Neural crest cell (in vitro differentiated cells): ENCODE measurements around the gene SCN7A. TPM values are rescaled to one million over a fixed set of nuclear protein-coding genes. Genes with fewer than 3 reads are reported as not detected.

Experiments used
- DNase-seq: peaks from one replicate; pipeline ENCODE4 v3.0.0; 2021; ENCODE audit warnings: low read depth, mixed read lengths, low spot score
- H3K27ac Mint-ChIP-seq: one replicate; pipeline ENCODE4 v1.8.0; 2021; ENCODE audit warnings: mild to moderate bottlenecking, mixed read lengths; ENCODE audit not compliant: unreplicated experiment
- H3K27me3 Mint-ChIP-seq: 2 replicates; pipeline ENCODE4 v1.8.0; 2021; ENCODE audit warnings: low read depth, mild to moderate bottlenecking, mixed read lengths
- H3K36me3 Mint-ChIP-seq: 2 replicates; pipeline ENCODE4 v1.8.0; 2021; ENCODE audit warnings: low read depth, mild to moderate bottlenecking, mixed read lengths
- H3K4me1 Mint-ChIP-seq: 2 replicates; pipeline ENCODE4 v1.8.0; 2021; ENCODE audit warnings: mixed read lengths
- H3K4me3 Mint-ChIP-seq: one replicate; pipeline ENCODE4 v1.8.0; 2021; ENCODE audit warnings: mild to moderate bottlenecking, mixed read lengths
- H3K9me3 Mint-ChIP-seq: 2 replicates; pipeline ENCODE4 v1.8.0; 2021; ENCODE audit warnings: mixed read lengths
- CTCF ChIP-seq: fragments of 200-600 bp; sonication (generic); conservative IDR thresholded peaks from 2 replicates; pipeline ENCODE4 v1.5.0; 2021; ENCODE audit warnings: antibody characterized with exemption, mild to moderate bottlenecking
- total RNA-seq: library from RNA; stranded (reverse); gene quantifications from 2 replicates; pipeline ENCODE4 v1.2.1, GENCODE V29; 2021

SCN7A gene
- total RNA-seq, 1 donor from 2014 or later, result 0.40 TPM

- Mint-ChIP-seq H3K4me3 (no peak overlapping the region), H3K9me3 (peaks cover 12% of the 10 kb centered on the region), H3K36me3 (peaks cover 4% of the 10 kb centered on the region), H3K27ac (no peak overlapping the region), H3K4me1 (peaks cover 4% of the 10 kb centered on the region), H3K27me3 (no peaks in the 10 kb centered on the region)
- DNase-seq, result no peak
- TF ChIP-seq CTCF, result no peak
Observed at GRCh38 chr2:166436976-166437375, 57.1 kb downstream of the SCN7A start.

DNA sequence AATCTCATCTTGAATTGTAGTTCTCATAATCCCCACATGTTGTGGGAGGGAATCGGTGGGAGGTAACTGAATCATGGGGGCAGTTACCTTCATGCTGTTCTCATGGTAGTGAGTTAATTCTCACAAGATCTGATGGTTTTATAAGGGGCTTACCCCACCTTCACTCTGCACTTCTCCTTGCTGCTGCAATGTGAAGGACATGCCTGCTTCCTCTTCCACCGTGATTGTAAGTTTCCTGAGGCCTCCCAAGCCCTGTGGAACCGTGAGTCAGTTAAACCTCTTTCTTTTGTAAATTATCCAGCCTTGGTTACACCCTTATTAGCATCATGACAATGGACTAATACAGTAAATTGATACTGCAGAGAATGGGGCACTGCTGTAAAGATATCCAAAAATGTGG lies 57.9 kb downstream of the SCN7A start:
- TF ChIP-seq CTCF, result no peak
- no peak for DNase-seq
- H3K9me3 Mint-ChIP-seq, result peaks cover 12% of the 10 kb centered on the region
- peaks cover 4% of the 10 kb centered on the region for H3K36me3 Mint-ChIP-seq
- peaks cover 4% of the 10 kb centered on the region for H3K4me1 Mint-ChIP-seq
- no peak overlapping the region for H3K27ac Mint-ChIP-seq
- H3K27me3 Mint-ChIP-seq, result no peaks in the 10 kb centered on the region
- H3K4me3 Mint-ChIP-seq, result no peak overlapping the region

DNA sequence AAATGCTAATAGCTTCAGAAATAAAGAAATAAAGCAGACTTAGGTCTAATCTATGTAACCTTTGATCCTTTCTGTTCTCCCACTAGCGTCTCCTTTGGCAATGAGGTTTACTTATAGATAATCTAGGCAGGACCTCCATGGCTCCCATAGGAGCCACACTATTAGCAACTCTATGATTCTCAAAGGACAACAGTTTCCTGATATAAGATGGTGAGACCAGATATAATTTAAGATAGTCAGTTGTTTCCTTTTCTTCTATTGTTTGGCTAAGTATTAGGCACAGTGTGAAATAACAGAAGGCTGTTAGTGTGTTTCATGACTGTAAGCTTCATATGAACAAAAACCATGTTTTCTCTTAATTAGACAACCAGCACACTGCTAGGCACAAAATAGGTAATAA lies 59.6 kb downstream of the SCN7A start:
- TF ChIP-seq CTCF, result no peak
- no peak for DNase-seq
- Mint-ChIP-seq H3K27me3 (no peaks in the 10 kb centered on the region), H3K36me3 (peaks cover 4% of the 10 kb centered on the region), H3K4me3 (no peak overlapping the region), H3K9me3 (peaks cover 12% of the 10 kb centered on the region), H3K4me1 (peaks cover 4% of the 10 kb centered on the region), H3K27ac (no peak overlapping the region)

- DNase-seq, result no peak
- peaks cover 12% of the 10 kb centered on the region for H3K9me3 Mint-ChIP-seq
- no peak for TF ChIP-seq CTCF
- H3K36me3 Mint-ChIP-seq, result peaks cover 4% of the 10 kb centered on the region
- no peak overlapping the region for H3K27ac Mint-ChIP-seq
- peaks cover 4% of the 10 kb centered on the region for H3K4me1 Mint-ChIP-seq
- H3K4me3 Mint-ChIP-seq, result no peak overlapping the region
- no peaks in the 10 kb centered on the region for H3K27me3 Mint-ChIP-seq
Observed at GRCh38 chr2:166433457-166433856, 60.6 kb downstream of the SCN7A start.

GRCh38 chr2:166432331-166432730 lies 61.7 kb downstream of the SCN7A start:
- no peak for DNase-seq
- H3K4me1 Mint-ChIP-seq, result peaks cover 4% of the 10 kb centered on the region
- peaks cover 4% of the 10 kb centered on the region for H3K36me3 Mint-ChIP-seq
- no peak for TF ChIP-seq CTCF
- no peaks in the 10 kb centered on the region for H3K27me3 Mint-ChIP-seq
- H3K4me3 Mint-ChIP-seq, result no peak overlapping the region
- no peak overlapping the region for H3K27ac Mint-ChIP-seq
- H3K9me3 Mint-ChIP-seq, result peaks cover 6% of the 10 kb centered on the region

DNA sequence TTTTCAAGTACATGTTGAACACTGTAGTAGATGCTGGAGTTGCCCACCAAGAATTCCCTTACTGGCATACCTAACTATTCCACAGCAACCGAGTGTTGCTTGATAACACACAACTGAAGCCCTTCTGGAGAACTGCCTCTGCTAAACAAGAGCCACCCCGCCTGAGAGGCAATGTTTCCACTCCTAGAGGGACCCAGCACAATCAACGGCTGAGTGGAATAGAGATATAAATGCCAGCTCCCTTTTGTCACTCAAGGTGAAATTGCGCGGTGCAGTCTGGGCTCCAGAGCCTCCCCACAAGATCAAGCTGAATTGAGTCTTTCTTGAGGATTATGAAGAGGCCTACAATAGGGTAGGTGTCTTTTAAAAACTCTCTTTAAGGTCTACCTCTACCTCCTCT lies 69.2 kb downstream of the SCN7A start:
- no peak for TF ChIP-seq CTCF
- Mint-ChIP-seq H3K9me3 (no peaks in the 10 kb centered on the region), H3K4me1 (no peaks in the 10 kb centered on the region), H3K36me3 (no peaks in the 10 kb centered on the region), H3K27me3 (no peaks in the 10 kb centered on the region), H3K27ac (no peak overlapping the region), H3K4me3 (no peak overlapping the region)
- DNase-seq, result no peak
